Measurements from ENCODE around the gene STEAP4.

DNA sequence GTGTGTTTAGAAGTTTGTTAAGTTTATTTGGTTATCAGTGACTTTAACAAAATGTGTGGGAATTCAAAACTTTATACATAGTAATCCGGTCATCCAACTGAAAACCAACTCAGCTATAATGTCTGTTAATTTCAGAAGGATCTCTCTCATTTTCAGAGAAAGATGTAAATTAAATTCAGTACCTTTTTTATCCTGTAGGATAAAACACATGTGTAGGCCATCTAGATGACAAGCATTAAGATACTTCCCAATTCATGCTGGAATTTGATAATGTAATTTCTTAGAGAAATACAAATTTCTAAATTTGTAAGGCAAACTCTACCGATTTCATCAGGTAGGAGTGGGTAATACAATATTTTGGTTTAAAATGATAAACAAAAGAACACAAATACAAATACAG lies 43.4 kb upstream of the STEAP4 start:
- TF ChIP-seq, protein P1, sequence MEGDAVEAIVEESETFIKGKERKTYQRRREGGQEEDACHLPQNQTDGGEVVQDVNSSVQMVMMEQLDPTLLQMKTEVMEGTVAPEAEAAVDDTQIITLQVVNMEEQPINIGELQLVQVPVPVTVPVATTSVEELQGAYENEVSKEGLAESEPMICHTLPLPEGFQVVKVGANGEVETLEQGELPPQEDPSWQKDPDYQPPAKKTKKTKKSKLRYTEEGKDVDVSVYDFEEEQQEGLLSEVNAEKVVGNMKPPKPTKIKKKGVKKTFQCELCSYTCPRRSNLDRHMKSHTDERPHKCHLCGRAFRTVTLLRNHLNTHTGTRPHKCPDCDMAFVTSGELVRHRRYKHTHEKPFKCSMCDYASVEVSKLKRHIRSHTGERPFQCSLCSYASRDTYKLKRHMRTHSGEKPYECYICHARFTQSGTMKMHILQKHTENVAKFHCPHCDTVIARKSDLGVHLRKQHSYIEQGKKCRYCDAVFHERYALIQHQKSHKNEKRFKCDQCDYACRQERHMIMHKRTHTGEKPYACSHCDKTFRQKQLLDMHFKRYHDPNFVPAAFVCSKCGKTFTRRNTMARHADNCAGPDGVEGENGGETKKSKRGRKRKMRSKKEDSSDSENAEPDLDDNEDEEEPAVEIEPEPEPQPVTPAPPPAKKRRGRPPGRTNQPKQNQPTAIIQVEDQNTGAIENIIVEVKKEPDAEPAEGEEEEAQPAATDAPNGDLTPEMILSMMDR (IDR thresholded peaks at IDR 0.05) = no peak
- TF ChIP-seq EZH2phosphoT487 (IDR thresholded peaks at IDR 0.05) = no peak
- no peak for TF ChIP-seq EZH2 (IDR thresholded peaks at IDR 0.05)
